DND-41 (cell line): Measurements from ENCODE around the gene NSG2.

ENCODE experiments used
- EZH2 ChIP-seq: IDR thresholded peaks from 3 replicates; pipeline ENCODE4 v1.6.1; 2012; ENCODE audit warnings: borderline replicate concordance, low read depth, mild to moderate bottlenecking, moderate library complexity, low read length, inconsistent platforms; ENCODE audit not compliant: severe bottlenecking
- TF ChIP-seq, protein P1 (sequence below): IDR thresholded peaks from 2 replicates; pipeline ENCODE4 v1.5.1; 2012; ENCODE audit warnings: borderline replicate concordance, low read length, moderate library complexity, mild to moderate bottlenecking; ENCODE audit not compliant: poor library complexity, severe bottlenecking; ENCODE audit errors: extremely low read depth

- TF ChIP-seq, protein P1, sequence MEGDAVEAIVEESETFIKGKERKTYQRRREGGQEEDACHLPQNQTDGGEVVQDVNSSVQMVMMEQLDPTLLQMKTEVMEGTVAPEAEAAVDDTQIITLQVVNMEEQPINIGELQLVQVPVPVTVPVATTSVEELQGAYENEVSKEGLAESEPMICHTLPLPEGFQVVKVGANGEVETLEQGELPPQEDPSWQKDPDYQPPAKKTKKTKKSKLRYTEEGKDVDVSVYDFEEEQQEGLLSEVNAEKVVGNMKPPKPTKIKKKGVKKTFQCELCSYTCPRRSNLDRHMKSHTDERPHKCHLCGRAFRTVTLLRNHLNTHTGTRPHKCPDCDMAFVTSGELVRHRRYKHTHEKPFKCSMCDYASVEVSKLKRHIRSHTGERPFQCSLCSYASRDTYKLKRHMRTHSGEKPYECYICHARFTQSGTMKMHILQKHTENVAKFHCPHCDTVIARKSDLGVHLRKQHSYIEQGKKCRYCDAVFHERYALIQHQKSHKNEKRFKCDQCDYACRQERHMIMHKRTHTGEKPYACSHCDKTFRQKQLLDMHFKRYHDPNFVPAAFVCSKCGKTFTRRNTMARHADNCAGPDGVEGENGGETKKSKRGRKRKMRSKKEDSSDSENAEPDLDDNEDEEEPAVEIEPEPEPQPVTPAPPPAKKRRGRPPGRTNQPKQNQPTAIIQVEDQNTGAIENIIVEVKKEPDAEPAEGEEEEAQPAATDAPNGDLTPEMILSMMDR = no peak
- TF ChIP-seq EZH2 = no peak
These were observed 101.0 kb downstream of the NSG2 start for GRCh38 chr5:174146556-174146955.
